ENCODE measurements around the gene WFDC8.

WFDC8 gene

DNA sequence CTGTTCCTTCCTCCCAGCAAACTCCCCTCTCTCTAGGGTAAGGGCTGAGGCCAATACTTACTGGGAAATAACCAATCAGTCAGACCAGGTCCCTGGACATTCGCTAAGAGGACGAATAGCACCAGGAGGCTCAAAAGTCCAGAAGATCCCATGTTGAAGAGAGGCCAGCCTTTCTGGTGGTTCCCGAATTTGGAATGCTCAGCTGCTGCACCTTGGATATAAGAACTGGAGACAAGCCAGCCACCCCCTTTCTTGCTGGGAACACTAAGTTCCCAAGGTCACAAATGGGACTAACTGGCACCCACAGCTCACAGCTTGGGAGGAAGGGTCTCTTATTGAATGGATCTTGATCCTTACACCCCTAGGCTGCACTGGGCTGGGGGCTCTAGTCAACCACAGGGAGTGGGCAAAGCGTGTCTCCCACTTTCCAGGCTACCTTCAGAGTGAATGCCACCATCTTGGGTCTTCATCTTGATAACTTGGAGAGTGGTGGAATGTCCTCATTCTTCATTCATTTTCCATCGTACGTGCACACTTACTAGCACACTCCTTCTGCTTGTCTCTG lies 31.8 kb downstream of the WFDC8 start, which contains the start of gene EPPIN:
EPPIN (minus strand) TSS at position 196 of the 565 bp plus-strand sequence; CDS start at position 152, 44 bp downstream.
- no peak for DNase-seq

DNA sequence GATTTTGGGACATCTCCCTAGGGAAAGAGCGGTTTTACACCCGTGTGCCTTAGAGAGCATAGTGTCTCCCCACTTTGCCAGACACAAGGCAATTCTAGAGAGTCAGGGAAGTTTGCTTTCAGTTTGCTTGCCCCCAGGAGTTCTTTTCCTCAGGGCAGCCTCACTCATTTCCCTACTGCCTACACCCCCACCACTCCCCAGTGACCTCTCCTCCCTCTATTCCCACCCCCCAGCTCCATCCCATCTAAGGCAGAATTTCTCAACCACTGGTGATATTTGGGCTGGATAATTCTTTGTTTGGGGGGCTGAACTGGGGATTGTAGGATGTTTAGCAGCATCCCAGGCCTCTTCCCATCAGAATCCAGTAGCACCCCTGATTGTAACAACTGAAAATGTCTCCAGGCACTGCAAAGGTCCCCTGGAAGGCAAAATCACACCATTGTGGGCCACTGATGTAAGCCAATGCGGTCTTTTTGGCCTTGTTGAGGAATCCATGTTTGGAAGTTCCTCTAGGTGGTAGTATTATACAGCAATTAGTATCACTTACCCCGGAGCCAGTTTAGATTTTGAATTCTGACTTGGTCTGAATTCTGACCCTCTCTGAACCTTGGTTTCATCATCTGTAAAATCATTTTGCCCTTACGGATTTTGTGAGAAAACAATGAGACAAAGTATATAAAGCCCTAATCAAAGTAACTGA lies 33.2 kb downstream of the WFDC8 start:
- DNase-seq, result no peak

DNA sequence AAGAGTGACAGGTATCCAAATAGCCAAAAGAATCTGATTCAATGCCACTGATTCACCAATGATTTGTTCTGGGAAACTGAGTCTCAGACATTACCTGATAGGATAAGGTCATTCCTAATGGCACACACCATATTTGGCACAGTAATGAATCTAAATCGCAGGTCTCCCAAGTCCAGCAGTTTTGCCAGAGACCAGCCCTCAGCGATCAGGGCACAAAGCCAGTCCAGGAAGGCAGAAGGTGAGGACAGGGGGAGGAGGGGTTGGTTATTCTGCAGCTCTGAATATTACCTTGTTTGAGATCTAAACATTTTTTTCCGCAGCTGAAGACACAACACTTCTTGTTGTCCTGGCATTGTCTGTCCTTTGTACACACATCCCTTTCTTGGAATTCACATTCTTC lies 33.7 kb downstream of the WFDC8 start:
- DNase-seq, result no peak

DNA sequence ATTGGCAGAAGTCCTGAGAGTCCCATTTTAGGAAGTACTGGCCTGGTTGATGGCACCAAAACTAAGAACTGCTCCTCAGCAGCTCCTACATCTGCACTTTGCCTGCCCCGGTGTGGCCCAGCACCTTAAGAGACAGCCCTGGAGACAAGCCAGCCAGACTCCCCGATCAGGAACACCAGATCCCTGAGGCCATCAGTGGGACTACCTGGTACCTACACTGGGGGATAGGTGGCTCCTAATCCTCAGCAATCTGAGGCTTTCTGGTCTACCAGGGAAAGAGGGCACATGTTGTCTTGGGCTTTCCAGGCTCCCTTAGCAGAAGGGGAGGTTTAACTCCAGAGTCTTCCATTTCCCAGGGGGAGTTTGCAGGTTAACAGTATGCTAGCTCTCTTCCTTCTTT lies 39.7 kb downstream of the WFDC8 start, which contains the start of gene WFDC6:
WFDC6 (minus strand) TSS at position 101 of the 400 bp plus-strand sequence; CDS start at position 26, 75 bp downstream.
- DNase-seq, result no peak

DNA sequence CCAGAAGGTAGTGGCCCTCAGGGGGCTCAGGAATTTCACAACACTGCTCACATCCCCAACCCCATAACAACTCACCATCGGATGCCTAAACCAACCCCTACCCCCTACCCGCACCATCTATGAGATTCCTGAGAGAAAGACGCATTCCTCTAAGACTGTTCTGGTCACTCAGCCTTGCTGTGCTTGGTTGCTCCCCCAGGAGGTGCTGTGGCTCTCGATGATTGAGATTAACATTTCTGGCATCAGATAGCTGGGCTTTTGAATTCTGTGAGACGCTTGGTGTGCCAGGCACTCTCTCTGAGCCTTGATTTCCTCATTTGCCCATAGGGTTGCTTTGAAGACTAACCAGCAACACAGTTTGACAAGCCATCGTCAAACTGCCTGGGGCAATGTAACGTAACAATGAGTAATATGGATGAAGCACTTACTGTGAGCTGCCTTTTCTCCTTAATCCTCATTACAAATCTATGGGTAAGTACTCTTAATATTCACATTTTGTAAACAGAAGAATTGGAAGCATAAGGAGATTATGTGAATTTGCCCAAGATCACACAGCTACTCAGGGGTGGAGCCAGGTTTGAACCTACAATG lies 40.8 kb downstream of the WFDC8 start:
- no peak for DNase-seq

DNA sequence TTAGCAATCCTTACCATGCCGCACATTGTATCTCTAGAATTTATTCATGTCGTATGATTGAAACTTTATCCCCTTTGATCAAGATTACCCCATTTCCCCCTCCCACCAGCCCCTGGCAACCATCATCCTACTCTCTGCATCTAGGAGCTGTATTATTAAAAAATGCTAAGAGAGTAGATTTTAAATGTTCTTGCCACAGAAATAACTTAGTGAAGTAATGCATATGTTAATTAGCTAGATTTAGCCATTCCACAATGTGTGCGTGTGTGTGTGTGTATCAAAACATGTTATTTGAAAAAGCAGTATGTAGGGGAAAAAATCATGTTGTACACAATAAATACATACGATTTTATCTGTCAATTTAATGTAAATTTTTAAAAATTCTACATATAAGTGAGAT lies 51.8 kb downstream of the WFDC8 start:
- no peak for DNase-seq

DNA sequence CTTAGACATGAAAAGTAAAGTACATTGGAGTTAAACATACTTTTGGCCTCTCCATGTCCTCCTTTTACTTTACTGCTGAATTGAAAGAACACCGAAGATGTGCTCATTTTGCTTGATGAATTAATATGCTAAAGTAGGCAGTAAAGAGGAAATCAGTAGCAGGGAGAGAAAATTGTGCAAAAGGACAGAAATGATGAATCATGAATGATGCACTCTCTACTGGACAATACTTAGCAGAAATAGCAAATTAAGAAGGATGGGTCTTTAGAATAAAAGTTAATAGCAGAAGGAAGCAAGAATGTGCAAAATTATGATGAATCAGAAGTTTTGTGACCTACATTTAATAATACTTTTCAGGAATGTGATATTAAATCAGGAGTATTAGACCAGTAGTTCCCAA lies 55.3 kb downstream of the WFDC8 start:
- no peak for DNase-seq

DNA sequence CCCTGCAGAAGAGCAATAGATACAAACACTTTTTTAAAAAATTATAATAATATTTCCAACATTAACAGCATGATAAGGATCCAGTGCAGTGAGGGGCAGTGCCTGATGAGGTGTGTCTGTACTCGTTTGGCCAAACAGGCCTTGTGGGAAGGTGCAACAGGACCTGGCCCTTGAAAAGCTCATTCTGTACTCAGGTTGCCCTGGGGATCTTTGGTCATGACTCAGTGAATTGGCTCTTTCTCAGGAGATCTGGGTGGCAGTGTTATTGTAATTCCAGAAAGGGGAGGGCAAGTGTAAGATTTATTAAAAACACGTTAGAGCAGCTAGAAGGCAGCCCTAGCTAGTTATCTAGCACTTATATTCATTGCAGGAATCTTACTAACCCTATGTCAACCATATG lies 60.8 kb downstream of the WFDC8 start:
- no peak for DNase-seq

DNA sequence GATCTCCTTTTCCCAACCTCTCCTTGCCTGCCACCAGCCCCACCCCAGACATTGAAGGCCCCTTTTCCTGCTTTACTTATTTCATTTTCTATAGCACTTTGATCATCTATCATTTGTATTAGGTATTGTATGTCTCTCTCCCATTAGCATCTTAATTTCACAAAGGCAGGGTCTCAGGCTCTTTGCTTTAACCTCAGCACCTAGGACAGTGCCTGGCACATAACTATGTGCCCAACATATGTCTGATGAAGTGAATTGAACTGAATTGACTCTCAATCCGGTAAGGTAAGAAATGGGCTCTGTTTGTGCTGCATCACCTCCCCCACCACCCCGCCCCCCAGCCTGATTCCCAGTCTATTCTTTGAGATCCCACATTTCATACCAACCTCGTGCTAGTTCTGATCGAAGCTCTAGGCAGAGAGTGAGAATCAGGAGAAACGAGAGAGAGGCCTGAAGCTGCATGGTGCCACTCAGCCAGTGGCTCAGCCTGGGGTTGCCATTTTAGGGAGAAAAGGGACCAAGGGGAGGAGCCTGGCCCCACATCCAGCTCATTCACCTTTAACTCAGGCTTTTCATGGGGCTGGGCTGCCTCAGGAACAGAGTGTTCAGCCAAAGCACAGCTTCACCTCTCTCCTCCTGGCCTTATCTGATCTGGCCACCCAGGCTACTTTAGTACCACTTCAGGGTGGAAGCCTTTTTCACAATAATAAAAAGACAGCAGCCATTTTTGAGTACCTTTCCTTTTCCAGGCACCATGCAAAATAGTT lies 63.8 kb downstream of the WFDC8 start, which contains the start of gene SPINT3:
SPINT3 (minus strand) TSS at position 476 of the 767 bp plus-strand sequence; CDS start at position 462, 14 bp downstream.
- no peak for DNase-seq

DNA sequence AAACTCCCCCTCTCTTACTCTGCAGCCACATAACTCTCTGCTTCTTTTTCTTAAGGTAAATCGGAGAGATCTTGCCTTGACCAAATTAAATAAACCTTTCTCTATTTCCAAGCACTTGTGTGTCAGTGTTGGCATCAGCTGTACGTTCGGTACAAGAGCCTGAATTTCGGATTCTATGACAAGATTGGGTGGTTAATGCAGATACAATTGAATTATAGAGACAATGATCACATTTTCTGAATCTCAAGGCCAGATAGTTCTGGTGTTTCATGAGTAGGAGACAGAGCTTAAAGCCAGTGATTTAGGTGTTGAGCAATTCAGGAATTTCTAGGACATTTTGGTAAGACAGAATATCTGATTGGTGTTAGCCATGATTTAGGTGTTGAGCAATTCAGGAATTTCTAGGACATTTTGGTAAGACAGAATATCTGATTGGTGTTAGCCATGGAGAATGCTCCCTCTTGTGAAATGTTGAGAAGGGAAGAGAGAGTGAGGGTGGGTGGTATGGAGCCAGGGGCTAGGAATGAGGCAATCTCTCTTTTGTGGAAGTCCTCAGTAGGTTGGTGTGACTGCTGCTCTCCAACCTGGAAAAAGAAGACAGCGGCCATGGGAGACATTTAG lies 68.7 kb downstream of the WFDC8 start:
- no peak for DNase-seq

DNA sequence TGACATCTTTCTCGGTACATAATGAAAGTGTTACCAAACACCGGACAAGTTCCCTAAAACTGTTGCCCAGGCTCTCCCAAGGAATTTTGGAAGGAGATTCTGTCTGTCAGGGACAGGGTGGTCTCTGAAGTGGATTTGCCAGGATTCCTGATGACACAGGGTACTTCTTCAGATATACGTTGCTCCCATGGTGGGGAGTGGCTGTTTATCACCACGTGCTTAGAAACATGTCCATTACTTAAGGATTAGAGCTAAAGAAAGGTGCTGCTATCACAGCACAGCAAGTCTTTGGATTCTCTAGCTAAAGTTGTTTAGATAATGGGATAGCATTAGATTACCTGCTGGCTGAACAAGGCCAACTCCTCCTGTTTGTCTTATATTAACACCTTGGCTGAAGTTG lies 70.0 kb downstream of the WFDC8 start:
- DNase-seq, result no peak

DNA sequence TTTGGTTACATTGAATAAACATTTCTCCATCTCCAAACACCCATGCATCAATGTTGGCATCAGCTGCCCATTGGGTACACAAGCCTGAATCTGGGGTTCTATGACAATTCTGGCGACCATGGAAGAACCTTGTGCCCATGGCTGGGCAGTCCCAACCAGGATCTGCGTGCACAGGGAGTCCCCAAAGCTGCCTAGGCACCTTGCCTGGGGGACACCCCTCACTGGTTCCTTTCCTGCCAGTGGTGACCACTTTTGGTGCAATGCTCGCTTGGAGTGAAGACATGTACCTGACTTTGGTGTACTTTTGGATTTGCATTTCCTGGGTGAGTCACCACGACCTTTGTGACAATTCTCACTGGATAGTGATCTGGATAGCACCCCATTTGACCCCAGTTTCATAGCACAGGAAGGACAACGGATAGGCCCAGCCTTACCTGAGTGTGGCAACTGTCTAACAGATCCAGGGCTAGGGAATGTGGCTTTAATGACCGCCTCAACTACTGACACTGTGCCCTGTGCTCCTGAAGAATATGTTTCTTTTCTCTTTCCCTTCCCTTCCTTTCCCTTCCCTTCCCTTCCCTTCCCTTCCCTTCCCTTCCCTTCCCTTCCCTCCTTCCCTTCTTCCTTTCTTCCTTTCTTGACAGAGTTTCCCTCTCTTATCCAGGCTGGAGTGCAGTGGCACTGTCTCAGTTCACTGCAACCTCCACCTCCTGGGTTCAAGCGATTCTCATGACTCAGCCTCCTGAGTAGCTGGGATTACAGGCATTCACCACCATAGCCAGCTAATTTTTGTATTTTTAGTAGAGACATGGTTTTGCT lies 70.8 kb downstream of the WFDC8 start:
- no peak for DNase-seq

DNA sequence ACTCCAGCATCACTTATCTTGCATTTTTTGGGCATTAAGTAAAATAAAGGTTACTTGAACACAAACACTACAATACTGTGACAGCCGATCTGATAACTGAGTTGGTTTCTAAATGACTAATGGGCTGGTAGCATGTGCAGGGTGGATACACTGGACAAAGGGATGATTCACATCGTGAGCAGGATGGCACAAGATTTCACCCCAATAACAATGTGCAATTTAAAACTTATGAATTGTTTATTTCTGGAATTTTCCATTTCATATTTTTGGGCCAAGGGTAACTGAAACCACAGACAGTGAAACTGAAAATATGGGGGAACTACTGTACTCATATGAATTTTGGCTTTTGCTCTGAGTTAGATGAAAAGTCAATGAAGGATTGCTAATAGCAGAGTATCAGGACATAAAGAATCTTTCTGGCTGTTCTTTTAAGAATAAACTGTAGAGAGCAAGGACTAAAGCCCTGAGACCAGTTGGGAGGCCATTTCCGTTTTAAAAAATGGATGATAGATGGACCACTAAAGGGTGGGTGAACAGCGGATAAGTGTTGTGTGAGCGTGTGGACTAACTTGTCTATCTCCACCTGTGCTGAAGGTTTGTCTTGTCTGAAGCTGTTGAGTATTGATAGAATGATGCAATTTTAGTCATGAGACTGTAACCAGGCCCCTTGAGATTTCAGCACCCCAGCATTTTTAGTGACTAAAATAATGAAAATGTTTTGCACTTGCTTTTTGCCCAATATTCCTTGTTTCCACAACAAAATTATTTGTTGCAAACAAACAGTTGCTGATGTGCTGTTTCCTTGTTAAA lies 71.9 kb downstream of the WFDC8 start:
- DNase-seq, result no peak

DNA sequence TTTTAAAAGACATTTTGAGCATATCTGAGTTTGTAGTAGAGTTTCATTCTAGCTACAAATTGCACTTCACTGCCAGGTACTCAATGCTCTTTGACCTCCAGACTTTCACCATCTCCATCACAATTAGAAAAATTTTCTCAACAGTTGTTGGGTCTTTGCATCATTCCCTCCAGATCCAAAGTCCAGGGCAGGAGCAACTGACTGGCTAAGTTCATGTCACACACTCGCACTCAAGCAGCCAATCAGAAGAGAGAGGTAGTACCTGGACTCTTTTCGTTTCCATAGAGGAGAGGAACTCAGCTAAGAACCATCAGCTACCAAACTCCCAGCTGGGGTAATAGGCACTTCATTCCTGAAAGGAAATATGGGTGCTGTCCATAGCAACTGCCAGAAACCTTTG lies 72.7 kb downstream of the WFDC8 start:
- no peak for DNase-seq

DNA sequence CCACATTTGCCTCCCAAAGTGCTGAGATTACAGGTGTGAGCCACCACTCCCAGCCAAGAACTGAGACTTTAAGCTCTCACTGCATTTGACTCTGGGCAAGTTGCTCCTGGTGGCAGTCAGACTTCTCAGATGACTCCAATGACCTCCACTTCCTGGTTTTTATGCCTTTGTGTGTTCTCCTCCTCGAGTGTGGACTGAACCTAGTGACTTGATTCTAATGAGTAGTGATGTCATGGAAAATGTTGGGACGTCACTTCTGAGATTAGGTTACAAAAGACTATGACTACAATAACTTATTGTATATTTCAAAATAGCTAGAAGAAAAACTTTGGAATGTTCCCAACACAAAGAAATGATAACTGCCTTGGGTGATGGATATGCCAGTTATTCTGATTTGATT lies 75.7 kb downstream of the WFDC8 start:
- no peak for DNase-seq

DNA sequence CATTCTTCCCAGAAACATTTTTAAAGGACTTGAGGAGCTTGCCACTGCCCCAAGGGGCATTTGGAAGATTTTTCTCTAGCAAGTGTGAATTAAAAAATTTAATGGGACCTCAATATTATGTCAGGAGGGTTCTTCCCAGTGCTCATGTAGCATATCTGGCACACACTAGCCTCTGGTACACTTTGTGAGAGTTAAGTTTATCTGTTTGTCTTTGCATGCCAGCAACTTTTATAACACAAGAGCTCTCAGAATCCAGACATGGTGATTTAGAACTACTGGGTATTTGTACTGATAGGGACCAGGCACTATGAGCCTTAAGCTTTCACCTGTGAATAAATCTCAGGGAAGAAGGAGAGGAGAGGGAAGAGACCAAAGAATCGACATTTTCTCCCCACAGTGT lies 76.5 kb downstream of the WFDC8 start:
- no peak for DNase-seq

Data from stimulated activated naive CD4-positive, alpha-beta T cell treated with Interleukin-2 at 50 U/mL for 16 hours (primary cell).